Mucosa of stomach (tissue), 1 donor: ENCODE results near the gene SUN5.

Experiments used
- H3K27me3 ChIP-seq: one replicate; pipeline ENCODE4 v1.7.0; 2013; ENCODE audit warnings: mild to moderate bottlenecking, low read length; ENCODE audit not compliant: control insufficient read depth, insufficient read depth
- H3K36me3 ChIP-seq: one replicate; pipeline ENCODE4 v1.7.0; 2013; ENCODE audit warnings: low read length; ENCODE audit not compliant: control insufficient read depth, insufficient read depth
- H3K4me1 ChIP-seq: one replicate; pipeline ENCODE4 v1.7.0; 2013; ENCODE audit warnings: mild to moderate bottlenecking, low read length; ENCODE audit not compliant: control insufficient read depth, insufficient read depth
- H3K4me3 ChIP-seq: one replicate; pipeline ENCODE4 v1.7.0; 2013; ENCODE audit warnings: low read length
- H3K9ac ChIP-seq: one replicate; pipeline ENCODE4 v1.7.0; 2013; ENCODE audit warnings: mild to moderate bottlenecking, low read length, moderate library complexity
- H3K9me3 ChIP-seq: one replicate; pipeline ENCODE4 v1.7.0; 2013; ENCODE audit warnings: mild to moderate bottlenecking, low read length, moderate library complexity; ENCODE audit not compliant: control insufficient read depth
- donor health status: Pancreatic carcinoma.

Gene SUN5

DNA sequence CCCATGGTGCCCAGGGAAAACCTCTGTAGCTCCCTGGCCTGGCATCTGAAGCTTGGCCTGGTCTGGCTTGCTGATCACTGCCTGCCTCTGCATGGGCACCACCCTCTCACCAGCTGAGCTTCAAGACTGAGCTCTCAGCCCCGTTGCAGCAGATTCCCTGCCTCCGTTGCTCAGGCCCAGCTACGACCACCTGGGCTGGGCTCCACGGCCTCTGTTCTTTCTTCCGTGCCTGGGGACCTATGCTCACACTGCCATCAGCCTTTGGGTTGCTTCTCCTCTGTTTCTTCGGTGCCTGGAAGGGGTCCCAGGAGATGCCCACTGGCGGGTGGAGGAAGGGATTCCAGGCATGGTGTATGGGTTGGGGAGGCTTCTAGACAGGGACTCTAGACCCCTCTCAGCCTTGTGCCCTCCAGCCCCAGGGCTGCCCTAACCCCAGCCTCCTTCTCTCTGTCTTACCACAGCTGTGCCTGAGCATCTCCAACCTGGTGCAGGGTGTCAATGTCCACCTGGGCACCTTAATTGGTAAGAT is 12.4 kb upstream of the SUN5 start:
- Histone ChIP-seq H3K27me3 (no peaks in the 10 kb centered on the region), H3K4me1 (no peaks in the 10 kb centered on the region), H3K36me3 (no peaks in the 10 kb centered on the region), H3K4me3 (no peak overlapping the region), H3K9me3 (no peaks in the 10 kb centered on the region), H3K9ac (no peak overlapping the region)

DNA sequence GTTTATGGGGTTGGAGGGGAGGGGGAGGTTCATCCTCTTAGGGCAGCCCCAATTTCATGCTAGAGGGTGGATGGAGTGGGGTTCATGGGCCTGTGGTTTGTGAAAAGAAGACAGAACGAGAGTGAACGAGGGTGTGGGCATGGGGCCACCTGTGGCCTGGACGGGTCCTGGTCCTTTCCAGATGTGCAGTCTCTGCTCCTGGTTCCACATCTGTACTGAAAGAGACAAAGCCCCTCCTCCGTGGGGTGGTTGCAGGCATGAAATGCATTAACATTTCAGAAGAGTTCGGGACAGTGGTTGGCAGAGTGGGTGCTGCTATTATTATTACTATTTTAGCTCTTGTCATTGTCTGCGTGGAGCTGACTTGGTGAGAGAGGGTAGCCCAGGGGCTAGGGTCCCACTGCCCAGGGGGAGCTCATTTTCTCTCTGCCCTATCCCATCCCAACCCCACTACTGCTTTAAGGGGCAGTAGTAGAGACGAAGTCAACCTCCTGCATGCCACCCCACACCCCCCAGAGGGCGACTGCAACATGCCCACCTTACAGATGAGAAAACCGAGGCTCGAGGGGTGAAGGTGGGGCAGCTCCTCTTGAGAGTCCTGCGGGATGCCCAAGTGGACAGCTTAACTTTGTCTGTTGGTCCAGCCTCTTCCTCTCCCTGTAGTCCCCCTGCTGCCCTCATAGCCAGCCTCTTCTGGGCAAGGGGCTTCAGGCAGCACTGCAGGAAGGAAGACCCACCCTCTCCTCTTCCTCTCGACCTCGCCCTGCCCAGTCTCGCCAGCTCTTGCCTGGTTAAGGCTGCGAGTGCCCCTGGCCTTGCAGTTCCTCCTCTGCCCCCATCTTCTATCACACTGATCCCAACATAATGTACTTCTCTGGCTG is 11.7 kb upstream of the SUN5 start:
- Histone ChIP-seq H3K4me1 (no peaks in the 10 kb centered on the region), H3K36me3 (no peaks in the 10 kb centered on the region), H3K9ac (no peak overlapping the region), H3K27me3 (no peaks in the 10 kb centered on the region), H3K4me3 (no peak overlapping the region), H3K9me3 (no peaks in the 10 kb centered on the region)

DNA sequence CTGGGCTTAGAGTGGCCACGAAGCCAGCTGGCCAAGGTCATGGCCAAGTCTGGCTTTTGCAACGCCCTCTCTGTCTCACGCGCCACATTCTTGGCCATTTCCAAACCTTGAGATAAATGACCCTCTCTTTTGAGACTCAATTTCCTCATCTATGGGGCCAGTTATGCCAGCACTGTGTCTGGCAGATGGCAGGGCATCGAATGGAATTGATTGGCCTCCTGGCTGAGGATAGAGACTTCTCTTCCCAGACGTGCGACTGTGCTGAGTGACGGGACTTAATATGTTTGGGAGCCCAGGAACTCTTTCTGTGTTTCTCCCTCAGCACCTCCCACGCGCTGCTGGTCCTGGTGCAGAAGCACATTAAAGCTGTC is 10.9 kb upstream of the SUN5 start:
- Histone ChIP-seq H3K9me3 (no peaks in the 10 kb centered on the region), H3K36me3 (no peaks in the 10 kb centered on the region), H3K4me3 (no peak overlapping the region), H3K27me3 (no peaks in the 10 kb centered on the region), H3K9ac (no peak overlapping the region), H3K4me1 (no peaks in the 10 kb centered on the region)

DNA sequence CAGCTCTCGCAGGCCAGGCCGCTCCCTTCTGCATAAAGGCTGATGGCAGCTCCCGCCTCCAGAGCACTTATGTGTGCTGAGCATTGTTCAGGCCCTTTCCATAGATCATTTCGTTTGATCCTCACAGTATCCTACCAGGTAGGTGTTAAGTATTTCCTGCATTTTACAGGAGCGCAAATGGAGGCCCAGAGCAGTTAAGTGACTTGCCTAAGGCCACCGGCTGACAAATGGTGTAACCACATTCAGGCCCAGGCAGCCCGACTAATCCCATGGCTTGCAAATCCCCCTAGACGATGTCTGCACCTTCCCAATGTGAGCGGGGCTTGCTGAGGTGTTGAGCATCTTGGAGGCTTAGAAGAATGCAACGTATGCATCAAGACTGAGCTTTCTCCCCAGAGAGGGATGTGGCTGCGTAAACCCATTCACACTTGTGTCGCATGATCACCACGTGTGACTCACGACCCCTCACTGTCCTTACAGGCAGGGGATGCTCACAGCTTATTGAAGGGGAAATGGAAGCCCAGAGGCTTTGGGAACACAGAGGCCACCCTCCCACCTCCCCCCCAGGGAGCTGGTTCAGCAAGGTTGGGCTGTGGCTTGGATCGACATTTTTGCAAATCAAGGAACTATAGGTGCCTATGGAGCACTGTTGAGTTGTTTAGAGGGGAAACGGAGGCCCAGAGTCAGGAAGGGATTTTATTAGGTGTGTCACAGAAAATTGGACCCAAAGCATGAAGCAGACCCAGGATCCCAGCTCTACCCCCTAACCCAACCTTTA is 10.3 kb upstream of the SUN5 start:
- H3K9me3 ChIP-seq, result no peaks in the 10 kb centered on the region
- no peak overlapping the region for H3K9ac ChIP-seq
- no peaks in the 10 kb centered on the region for H3K27me3 ChIP-seq
- H3K36me3 ChIP-seq, result no peaks in the 10 kb centered on the region
- H3K4me3 ChIP-seq, result no peak overlapping the region
- no peaks in the 10 kb centered on the region for H3K4me1 ChIP-seq

DNA sequence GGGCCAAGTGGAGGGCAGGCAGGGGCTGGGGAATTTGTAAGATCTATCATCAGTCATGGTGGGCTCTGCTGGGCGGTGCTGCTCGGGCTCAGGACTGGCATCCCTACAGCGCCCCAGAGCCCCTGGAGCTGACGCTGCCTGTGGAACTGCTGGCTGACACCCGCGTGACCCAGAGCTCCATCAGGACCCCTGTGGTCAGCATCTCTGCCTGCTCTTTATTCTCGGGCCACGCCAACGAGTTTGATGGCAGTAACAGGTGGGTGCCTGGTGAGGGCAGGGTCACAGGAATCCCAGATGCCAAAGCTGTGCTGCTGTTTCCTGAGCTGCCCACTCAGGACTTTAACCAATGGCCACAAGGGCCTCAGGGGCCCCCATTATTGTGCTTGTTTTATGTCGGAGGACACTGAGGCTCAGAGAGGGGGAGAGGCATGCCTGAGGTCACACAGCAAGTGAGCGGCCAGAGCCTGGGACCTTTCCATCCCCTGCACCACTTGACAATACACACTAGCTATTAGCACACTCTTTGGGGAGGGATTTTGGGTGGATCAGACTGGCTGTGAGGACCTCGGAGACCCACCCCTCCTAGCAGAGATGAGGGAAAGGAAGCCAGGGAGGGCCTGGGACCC is 9.6 kb upstream of the SUN5 start:
- Histone ChIP-seq H3K4me3 (no peak overlapping the region), H3K4me1 (no peaks in the 10 kb centered on the region), H3K9ac (no peak overlapping the region), H3K27me3 (no peaks in the 10 kb centered on the region), H3K36me3 (no peaks in the 10 kb centered on the region), H3K9me3 (no peaks in the 10 kb centered on the region)

DNA sequence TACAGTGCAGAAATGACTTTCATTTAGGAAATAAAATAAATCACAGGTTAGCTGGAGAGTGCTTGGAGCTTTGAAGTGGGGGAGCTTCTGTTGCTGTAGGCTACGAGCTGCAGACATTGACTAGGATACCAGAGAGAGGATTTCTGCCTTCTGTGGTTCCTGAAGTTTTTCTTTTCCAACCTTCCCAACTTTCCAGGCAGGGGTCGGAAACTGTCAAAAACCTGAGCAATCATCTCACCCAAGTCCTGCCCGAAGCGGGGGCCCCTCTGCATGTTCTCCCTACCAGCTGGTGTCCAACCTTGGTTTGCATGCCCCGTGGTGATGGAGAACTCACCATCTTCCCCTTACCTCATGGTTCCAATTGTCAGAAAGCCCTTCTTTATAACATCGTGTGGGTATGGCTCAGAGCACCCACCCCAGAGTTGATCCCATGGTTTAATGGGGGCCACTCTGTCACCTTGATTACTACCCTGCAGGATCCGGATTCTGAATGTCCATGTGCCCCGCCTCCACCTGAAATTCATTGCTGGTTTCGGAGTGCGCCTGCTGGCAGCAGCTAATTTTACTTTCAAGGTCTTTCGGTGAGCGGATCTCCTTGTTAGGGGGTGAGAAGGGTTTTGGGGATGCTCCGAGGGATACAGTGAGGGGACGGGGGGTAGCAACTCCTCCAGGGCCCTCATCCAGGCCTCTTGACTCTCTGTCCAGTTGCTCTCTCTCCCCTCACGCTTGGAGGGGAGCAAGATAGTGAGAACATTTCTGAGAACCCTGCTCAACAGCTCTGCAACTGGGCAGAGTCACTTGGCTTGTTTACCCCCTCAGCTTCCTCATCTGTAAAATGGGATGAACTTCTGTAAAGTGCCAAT is 8.3 kb upstream of the SUN5 start:
- Histone ChIP-seq H3K9me3 (no peaks in the 10 kb centered on the region), H3K27me3 (no peaks in the 10 kb centered on the region), H3K36me3 (no peaks in the 10 kb centered on the region), H3K4me1 (no peaks in the 10 kb centered on the region), H3K9ac (no peak overlapping the region), H3K4me3 (no peak overlapping the region)

DNA sequence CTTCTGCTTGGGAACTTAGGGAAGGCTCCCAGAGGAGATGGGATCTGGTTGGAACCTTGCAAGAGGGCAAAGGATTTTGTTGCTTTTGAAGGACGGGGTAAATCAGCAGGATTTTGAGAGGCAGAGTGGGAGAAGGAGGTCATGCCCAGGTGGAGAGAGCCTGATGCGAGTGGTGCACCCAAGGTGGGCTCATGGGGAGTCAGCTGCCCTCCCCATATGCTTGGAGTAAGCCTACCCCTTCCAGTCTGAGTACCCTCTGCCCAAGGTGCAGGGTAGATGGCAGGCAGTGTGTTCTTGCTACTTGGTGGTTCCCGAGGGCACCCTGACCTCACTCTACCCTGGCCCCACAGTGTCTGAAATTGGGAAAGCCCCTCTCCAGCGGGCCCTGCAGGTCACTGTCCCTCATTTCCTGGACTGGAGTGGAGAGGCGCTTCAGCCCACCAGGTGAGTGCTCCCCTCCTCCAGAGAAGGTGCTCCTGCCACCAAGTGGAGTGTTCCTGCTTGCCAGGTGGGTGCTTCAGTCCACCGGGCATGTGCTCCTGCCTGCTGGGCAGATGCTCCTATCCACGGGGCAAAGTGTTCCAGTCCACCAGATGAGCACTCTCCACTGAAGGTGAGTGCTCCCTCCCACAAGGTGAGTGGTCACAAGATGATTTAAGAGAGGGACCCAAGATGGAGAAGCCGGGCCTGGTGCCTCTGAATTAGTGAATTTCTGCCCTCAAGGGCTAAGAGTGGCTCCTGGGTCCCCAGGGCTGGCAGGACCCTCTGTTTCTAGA is 6.6 kb upstream of the SUN5 start:
- Histone ChIP-seq H3K4me3 (no peak overlapping the region), H3K9me3 (no peaks in the 10 kb centered on the region), H3K36me3 (no peaks in the 10 kb centered on the region), H3K27me3 (no peaks in the 10 kb centered on the region), H3K9ac (no peak overlapping the region), H3K4me1 (no peaks in the 10 kb centered on the region)

DNA sequence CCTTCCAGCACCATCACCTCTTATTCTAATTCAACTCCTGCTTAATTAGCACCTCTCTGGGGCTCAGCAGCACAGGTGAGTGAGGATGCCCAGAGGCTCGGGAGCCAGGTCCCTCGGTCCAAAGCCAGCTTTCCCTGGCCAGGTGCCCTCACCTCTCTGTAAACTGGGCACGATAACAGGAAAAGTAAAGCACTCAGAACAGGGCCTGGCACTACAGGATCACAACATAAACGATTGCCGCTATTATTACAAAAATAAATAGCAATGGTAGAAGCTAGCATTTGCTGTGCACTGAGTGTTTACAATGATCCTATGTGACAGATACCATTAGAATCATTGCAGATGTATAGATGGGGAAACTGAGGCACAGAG is 5.9 kb upstream of the SUN5 start:
- no peaks in the 10 kb centered on the region for H3K27me3 ChIP-seq
- H3K9me3 ChIP-seq, result no peaks in the 10 kb centered on the region
- H3K9ac ChIP-seq, result no peak overlapping the region
- H3K4me1 ChIP-seq, result no peaks in the 10 kb centered on the region
- H3K4me3 ChIP-seq, result no peak overlapping the region
- no peaks in the 10 kb centered on the region for H3K36me3 ChIP-seq

DNA sequence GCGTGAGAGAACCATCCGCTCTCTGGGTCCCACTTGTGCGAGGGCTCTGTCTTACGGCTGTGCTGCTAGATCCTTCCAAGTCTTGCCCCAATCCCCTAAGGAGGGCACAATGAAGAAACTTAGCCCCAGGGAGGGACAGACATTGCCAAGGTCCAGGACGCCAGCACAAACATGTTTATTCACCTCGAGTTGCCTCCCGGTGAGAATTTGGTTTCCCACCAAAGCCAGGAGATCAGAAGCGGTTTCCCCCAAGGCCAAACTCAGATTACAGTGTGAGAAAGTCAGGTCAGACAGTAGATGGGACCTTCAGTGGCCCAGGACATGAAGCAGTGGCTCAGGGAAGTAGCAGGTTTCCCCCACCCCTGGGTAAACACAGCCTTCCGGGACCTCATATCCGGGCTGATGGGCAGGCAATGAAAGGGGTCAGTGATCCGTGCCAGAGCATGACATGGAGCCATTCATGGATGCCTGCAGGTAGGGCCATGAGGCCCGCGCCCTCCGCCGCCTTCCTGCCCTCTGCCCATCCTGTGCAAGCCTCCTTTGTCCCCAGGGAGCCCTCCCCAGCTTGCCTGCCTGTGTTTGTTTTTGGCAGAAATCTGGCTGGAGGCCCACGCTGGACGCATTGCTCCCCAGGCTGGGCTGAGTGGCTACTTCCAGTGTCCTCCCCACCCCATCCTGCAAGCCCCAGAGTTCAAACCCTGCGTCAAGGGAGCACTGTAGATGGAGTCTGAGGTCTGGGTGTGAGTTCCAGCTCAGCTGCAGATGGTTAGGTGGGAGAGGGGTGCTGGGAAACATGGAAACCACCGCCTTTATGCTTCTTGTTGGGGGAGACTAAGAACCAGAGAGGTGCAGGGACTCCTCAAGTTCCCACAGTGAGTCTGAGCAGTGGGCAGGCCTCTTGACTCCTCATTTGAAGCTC is 5.2 kb upstream of the SUN5 start:
- Histone ChIP-seq H3K36me3 (no peaks in the 10 kb centered on the region), H3K27me3 (no peaks in the 10 kb centered on the region), H3K9ac (no peak overlapping the region), H3K4me3 (no peak overlapping the region), H3K9me3 (no peaks in the 10 kb centered on the region), H3K4me1 (no peaks in the 10 kb centered on the region)

DNA sequence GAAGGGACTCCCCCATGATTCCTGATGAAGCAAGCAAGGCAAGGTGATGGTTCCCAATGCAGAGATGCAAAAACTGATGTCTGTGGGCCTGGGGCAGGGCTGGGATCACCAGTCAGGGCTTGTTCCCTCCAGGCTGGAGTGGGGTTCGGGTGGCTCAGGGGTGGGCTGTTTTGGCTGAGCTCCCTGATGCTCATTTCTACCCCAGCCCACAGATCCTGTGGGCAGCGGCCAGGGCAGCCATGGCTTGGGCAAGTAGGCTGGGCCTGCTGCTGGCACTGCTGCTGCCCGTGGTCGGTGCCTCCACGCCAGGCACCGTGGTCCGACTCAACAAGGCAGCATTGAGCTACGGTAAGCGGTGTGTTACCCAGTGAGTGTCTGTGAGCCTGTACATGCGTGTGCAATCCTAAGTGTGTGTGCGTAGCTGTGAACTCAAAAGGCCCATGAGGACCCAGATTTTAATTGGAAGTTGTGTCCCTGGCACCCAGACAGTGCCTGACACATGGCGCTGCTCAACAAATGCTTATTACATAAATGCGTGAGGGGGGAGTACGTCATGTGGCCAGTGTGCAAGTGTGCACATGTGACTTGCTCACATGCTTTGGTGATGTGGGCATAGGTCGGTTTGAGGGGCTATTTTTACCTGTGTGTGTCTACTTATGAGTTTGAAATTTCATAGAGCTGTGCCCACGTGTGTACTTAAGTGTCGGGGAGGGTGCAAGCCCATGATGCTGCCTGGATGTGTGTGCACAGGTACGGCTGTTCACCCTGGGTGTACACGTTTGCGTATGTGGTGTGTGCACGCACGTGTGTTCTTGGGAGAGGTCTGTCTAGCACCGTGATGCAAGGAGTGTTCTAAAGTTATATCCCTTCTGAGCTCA is 4.3 kb upstream of the SUN5 start:
- H3K36me3 ChIP-seq, result no peaks in the 10 kb centered on the region
- no peak overlapping the region for H3K9ac ChIP-seq
- no peaks in the 10 kb centered on the region for H3K4me1 ChIP-seq
- no peak overlapping the region for H3K4me3 ChIP-seq
- H3K9me3 ChIP-seq, result no peaks in the 10 kb centered on the region
- no peaks in the 10 kb centered on the region for H3K27me3 ChIP-seq
